Chondrocyte (in vitro differentiated cells): ENCODE measurements around the gene SIRPD. TPM values are rescaled to one million over a fixed set of nuclear protein-coding genes. Genes with fewer than 3 reads are reported as not detected.

Experiments used
- DNase-seq: peaks from one replicate; pipeline ENCODE4 v3.0.0; 2021; ENCODE audit warnings: mixed read lengths, low spot score
- H3K27ac Mint-ChIP-seq: one replicate; pipeline ENCODE4 v1.8.0; 2021; ENCODE audit warnings: mild to moderate bottlenecking, moderate library complexity, mixed read lengths; ENCODE audit not compliant: unreplicated experiment
- H3K27me3 Mint-ChIP-seq: 2 replicates; pipeline ENCODE4 v1.8.0; 2021; ENCODE audit warnings: low read depth, mixed read lengths
- H3K36me3 Mint-ChIP-seq: 2 replicates; pipeline ENCODE4 v1.8.0; 2021; ENCODE audit warnings: low read depth, mixed read lengths
- H3K4me1 Mint-ChIP-seq: 2 replicates; pipeline ENCODE4 v1.8.0; 2021; ENCODE audit warnings: low read depth, mild to moderate bottlenecking, mixed read lengths
- H3K4me3 Mint-ChIP-seq: one replicate; pipeline ENCODE4 v1.8.0; 2021; ENCODE audit warnings: mild to moderate bottlenecking, moderate library complexity, mixed read lengths; ENCODE audit not compliant: unreplicated experiment
- H3K9me3 Mint-ChIP-seq: 2 replicates; pipeline ENCODE4 v1.8.0; 2021; ENCODE audit warnings: low read depth, mixed read lengths
- CTCF ChIP-seq: fragments of 200-600 bp; sonication (generic); IDR thresholded peaks from 2 replicates; pipeline ENCODE4 v1.5.0; 2021; ENCODE audit warnings: antibody characterized with exemption, mild to moderate bottlenecking, moderate library complexity
- long read RNA-seq: library from polyadenylated mRNA; stranded (forward); transcript quantifications from one replicate; pipeline ENCODE4 v2.0.0, GENCODE V29; 2021
- total RNA-seq: library from RNA; stranded (reverse); gene quantifications from 3 replicates; pipeline ENCODE4 v1.2.1, GENCODE V29; 2021

The SIRPD gene
- not detected in 3 replicates for total RNA-seq
- long read RNA-seq, result 0 reads

- no peak for DNase-seq
- no peak for TF ChIP-seq CTCF
- Mint-ChIP-seq H3K9me3 (peaks cover 11% of the 10 kb centered on the region), H3K4me3 (no peak within 1 kb of the TSS), H3K27ac (no peak within 1 kb of the TSS), H3K27me3 (peaks cover 1% of the 10 kb centered on the region), H3K36me3 (no peaks in the 10 kb centered on the region), H3K4me1 (no peaks in the 10 kb centered on the region)
These were observed at the start of gene SIRPD for GRCh38 chr20:1557605-1558004. Gene SIRPD, minus strand, starts transcription at chr20:1557705. Its CDS starts 52 bp downstream, at chr20:1557653.

GRCh38 chr20:1600736-1601135, 43.2 kb upstream of the SIRPD start:
- DNase-seq, result no peak
- no peaks in the 10 kb centered on the region for H3K27me3 Mint-ChIP-seq
- H3K4me1 Mint-ChIP-seq, result no peaks in the 10 kb centered on the region
- H3K27ac Mint-ChIP-seq, result no peak overlapping the region
- no peak for TF ChIP-seq CTCF
- no peaks in the 10 kb centered on the region for H3K9me3 Mint-ChIP-seq
- H3K4me3 Mint-ChIP-seq, result no peak overlapping the region
- no peaks in the 10 kb centered on the region for H3K36me3 Mint-ChIP-seq

- no peak overlapping the region for H3K4me3 Mint-ChIP-seq
- H3K9me3 Mint-ChIP-seq, result no peaks in the 10 kb centered on the region
- H3K27ac Mint-ChIP-seq, result no peak overlapping the region
- no peak for DNase-seq
- H3K27me3 Mint-ChIP-seq, result no peaks in the 10 kb centered on the region
- H3K4me1 Mint-ChIP-seq, result no peaks in the 10 kb centered on the region
- TF ChIP-seq CTCF, result no peak
- no peaks in the 10 kb centered on the region for H3K36me3 Mint-ChIP-seq
These were observed 37.8 kb upstream of the SIRPD start for GRCh38 chr20:1595333-1595732.

GRCh38 chr20:1588533-1589460, 31.3 kb upstream of the SIRPD start:
- no peak for DNase-seq
- H3K4me1 Mint-ChIP-seq, result no peaks in the 10 kb centered on the region
- TF ChIP-seq CTCF, result no peak
- H3K27me3 Mint-ChIP-seq, result no peaks in the 10 kb centered on the region
- H3K4me3 Mint-ChIP-seq, result no peak overlapping the region
- no peak overlapping the region for H3K27ac Mint-ChIP-seq
- no peaks in the 10 kb centered on the region for H3K9me3 Mint-ChIP-seq
- H3K36me3 Mint-ChIP-seq, result no peaks in the 10 kb centered on the region

GRCh38 chr20:1587781-1588532, 30.5 kb upstream of the SIRPD start:
- TF ChIP-seq CTCF, result no peak
- no peaks in the 10 kb centered on the region for H3K27me3 Mint-ChIP-seq
- H3K36me3 Mint-ChIP-seq, result no peaks in the 10 kb centered on the region
- no peak for DNase-seq
- H3K4me1 Mint-ChIP-seq, result no peaks in the 10 kb centered on the region
- no peaks in the 10 kb centered on the region for H3K9me3 Mint-ChIP-seq
- no peak overlapping the region for H3K27ac Mint-ChIP-seq
- no peak overlapping the region for H3K4me3 Mint-ChIP-seq
